Peyer's patch (tissue), 4 donors: Measurements from ENCODE around the gene KRT1. TPM values are rescaled to one million over a fixed set of nuclear protein-coding genes. Genes with fewer than 3 reads are reported as not detected.

Experiments used
- DNase-seq, 3 donors: peaks; one replicate each; pipeline ENCODE4 v3.0.0-alpha.2; 2017 to 2019
- H3K27ac ChIP-seq, 4 donors: fragments of 200-600 bp; sonication (generic); one replicate each; pipeline ENCODE4 v1.5.1; 2016 to 2019
- H3K27me3 ChIP-seq, 2 donors: fragments of 200-600 bp; sonication (generic); one replicate each; pipeline ENCODE4 v1.5.1; 2019
- H3K36me3 ChIP-seq, 3 donors: fragments of 200-600 bp; sonication (generic); one replicate each; pipeline ENCODE4 v1.5.1; 2016 to 2019
- H3K4me1 ChIP-seq, 4 donors: fragments of 200-600 bp; sonication (generic); one replicate each; pipeline ENCODE4 v1.5.1; 2016 to 2019
- H3K4me3 ChIP-seq, 4 donors: fragments of 200-600 bp; sonication (generic); 1 replicate in 3 of 4; 2 replicates in 1 of 4; pipeline ENCODE4 v1.5.1; 2016 to 2019; ENCODE audit warnings: mild to moderate bottlenecking in 1 of 4
- H3K9me3 ChIP-seq, 4 donors: fragments of 200-600 bp; sonication (generic); one replicate each; pipeline ENCODE4 v1.5.1; 2016 to 2019; ENCODE audit warnings: mild to moderate bottlenecking in 1 of 4
- CTCF ChIP-seq, 6 experiments: fragments of 450-650 bp in 4 of 6; fragments of 200-600 bp in 2 of 6; sonication (generic) in 1 of 6; IDR thresholded peaks; one replicate each; pipeline ENCODE4 v1.5.1; 2017 to 2019; ENCODE audit warnings: antibody characterized with exemption in 6 of 6, mild to moderate bottlenecking in 3 of 6, moderate library complexity in 1 of 6
- POLR2A ChIP-seq, 2 donors: fragments of 450-650 bp; IDR thresholded peaks; one replicate each; pipeline ENCODE4 v1.5.1; 2017; ENCODE audit warnings: antibody characterized with exemption in 2 of 2, mild to moderate bottlenecking in 2 of 2, moderate library complexity in 2 of 2
- total RNA-seq, 4 donors: library from RNA; depleted of rRNA; stranded (reverse); fragments of >200 nt; gene quantifications; one replicate each; pipeline ENCODE4 v1.1.0, GENCODE V29; 2016

Gene KRT1
- total RNA-seq, 4 donors from 2014 or later, result 0.76 to 1.7 (median 0.94) TPM; not detected in 1

DNA sequence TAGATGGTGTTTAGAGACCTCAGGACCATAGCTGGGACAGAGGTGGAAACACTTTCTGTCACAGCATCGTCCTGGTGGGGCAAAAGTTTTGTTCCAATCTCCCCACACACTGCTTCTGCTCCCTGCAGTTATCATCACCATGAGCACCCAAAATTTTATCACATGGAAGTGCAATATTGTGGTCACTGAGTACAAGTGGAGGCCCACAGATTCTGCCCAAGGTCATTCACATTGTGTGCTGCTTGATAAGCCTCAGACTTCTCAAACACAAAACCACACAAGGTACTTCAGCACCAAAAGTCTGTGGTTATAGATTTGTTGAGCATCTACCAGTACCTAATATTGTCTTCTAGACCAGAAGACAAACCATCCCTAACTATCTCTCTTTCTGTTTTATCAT lies 23.7 kb upstream of the KRT1 start:
- no peak overlapping the region for H3K27ac ChIP-seq
- no peak for TF ChIP-seq CTCF (IDR thresholded peaks at IDR 0.05)
- no peak for TF ChIP-seq POLR2A (IDR thresholded peaks at IDR 0.05)
- no peak overlapping the region for H3K4me3 ChIP-seq
- H3K36me3 ChIP-seq, result no peaks in the 10 kb centered on the region
- no peaks in the 10 kb centered on the region for H3K9me3 ChIP-seq
- no peaks in the 10 kb centered on the region for H3K27me3 ChIP-seq
- DNase-seq, result no peak
- H3K4me1 ChIP-seq, result no peaks in the 10 kb centered on the region

- Histone ChIP-seq H3K27ac (no peak within 1 kb of the TSS), H3K9me3 (no peaks in the 10 kb centered on the region), H3K27me3 (no peaks in the 10 kb centered on the region), H3K4me3 (no peak within 1 kb of the TSS), H3K36me3 (no peaks in the 10 kb centered on the region), H3K4me1 (no peaks in the 10 kb centered on the region)
- TF ChIP-seq CTCF (IDR thresholded peaks at IDR 0.05) (no peak), POLR2A (IDR thresholded peaks at IDR 0.05) (no peak)
- no peak for DNase-seq
Observed at GRCh38 chr12:52703424-52703823, 23.2 kb upstream of the KRT1 start, which contains the start of gene KRT77. Gene KRT77, minus strand, starts transcription at chr12:52703524. Its CDS starts 90 bp downstream, at chr12:52703434.

GRCh38 chr12:52702338-52702737 lies 22.1 kb upstream of the KRT1 start:
- Histone ChIP-seq H3K27me3 (no peaks in the 10 kb centered on the region), H3K27ac (no peak overlapping the region), H3K4me1 (no peaks in the 10 kb centered on the region), H3K9me3 (no peaks in the 10 kb centered on the region), H3K36me3 (no peaks in the 10 kb centered on the region), H3K4me3 (no peak overlapping the region)
- no peak for DNase-seq
- TF ChIP-seq CTCF (IDR thresholded peaks at IDR 0.05), result no peak
- TF ChIP-seq POLR2A (IDR thresholded peaks at IDR 0.05), result no peak

DNA sequence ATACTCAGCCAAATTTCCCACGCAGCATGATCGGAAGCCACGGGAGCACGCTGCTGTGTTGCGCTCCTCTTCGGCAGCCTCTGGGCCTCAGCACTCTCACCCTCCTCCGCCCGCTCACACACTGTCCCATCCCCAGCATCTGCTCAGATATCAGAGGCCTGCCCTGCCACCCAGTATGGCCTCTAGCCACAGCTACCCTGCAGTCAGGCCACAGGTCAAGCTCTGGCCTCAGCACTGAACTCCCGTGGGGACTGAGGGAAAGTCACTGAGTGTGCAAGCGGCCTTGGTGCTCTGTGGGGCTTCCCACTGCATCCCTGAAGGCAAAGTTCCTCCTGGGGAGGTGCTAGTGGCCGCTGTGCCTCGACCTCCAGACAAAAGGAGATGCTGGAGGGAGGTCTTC lies 21.1 kb upstream of the KRT1 start:
- Histone ChIP-seq H3K4me3 (no peak overlapping the region), H3K27ac (no peak overlapping the region), H3K27me3 (no peaks in the 10 kb centered on the region), H3K9me3 (no peaks in the 10 kb centered on the region), H3K4me1 (no peaks in the 10 kb centered on the region), H3K36me3 (no peaks in the 10 kb centered on the region)
- DNase-seq, result no peak
- TF ChIP-seq POLR2A (IDR thresholded peaks at IDR 0.05) (no peak), CTCF (IDR thresholded peaks at IDR 0.05) (no peak)

DNA sequence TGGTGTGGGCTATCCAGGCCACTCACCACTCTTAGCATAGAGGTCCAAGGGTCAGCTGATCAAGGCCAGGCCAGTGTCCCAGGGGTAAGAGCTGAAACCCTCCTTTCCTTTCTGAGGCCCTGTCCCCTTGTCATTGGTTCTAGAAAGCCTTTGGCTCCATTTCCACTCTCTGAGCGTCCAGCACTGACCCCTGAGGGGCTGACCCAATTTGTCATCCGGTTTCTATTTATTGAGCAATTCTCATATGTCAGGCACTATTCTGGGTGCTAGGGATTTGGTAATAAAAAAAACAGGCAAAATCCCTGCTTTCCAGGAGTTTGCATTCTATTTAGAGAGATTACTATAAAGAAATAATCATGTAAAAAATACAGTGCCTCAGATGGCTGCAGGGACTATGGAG lies 19.8 kb upstream of the KRT1 start:
- no peak for TF ChIP-seq POLR2A (IDR thresholded peaks at IDR 0.05)

DNA sequence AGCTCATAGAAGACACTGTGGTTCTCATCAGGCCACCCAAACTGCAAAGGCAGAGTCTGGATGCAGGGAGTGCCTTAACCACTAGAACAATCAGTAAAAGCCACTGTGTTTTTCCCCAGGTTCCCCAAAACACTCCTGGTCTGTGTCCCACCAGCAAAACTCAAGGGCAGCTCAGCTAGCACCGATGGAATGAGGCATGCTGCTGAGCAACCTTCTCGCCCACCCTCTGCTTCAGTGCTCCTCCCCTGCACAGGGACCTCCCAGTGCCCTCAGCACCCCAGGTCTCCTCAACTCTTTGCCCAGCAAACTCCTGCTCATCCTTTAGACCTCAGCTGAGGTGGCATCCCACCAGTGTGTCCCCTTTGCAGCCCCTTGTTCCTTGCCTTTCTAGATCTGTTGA lies 19.2 kb upstream of the KRT1 start:
- H3K27me3 ChIP-seq, result no peaks in the 10 kb centered on the region
- no peak for DNase-seq
- TF ChIP-seq POLR2A (IDR thresholded peaks at IDR 0.05) (no peak), CTCF (IDR thresholded peaks at IDR 0.05) (no peak)

More for the DNA sequence above, 19.8 kb upstream of the KRT1 start:
- Histone ChIP-seq H3K4me3 (no peak overlapping the region), H3K36me3 (no peaks in the 10 kb centered on the region), H3K27me3 (no peaks in the 10 kb centered on the region), H3K9me3 (no peaks in the 10 kb centered on the region), H3K27ac (no peak overlapping the region), H3K4me1 (no peaks in the 10 kb centered on the region)
- no peak for DNase-seq

More for the DNA sequence above, 19.2 kb upstream of the KRT1 start:
- Histone ChIP-seq H3K9me3 (no peaks in the 10 kb centered on the region), H3K27ac (no peak overlapping the region), H3K4me1 (no peaks in the 10 kb centered on the region), H3K36me3 (no peaks in the 10 kb centered on the region), H3K4me3 (no peak overlapping the region)
